Smooth muscle cell (in vitro differentiated cells): ENCODE measurements around the gene TOR1B. TPM values are rescaled to one million over a fixed set of nuclear protein-coding genes. Genes with fewer than 3 reads are reported as not detected.
"Not testable (repeated sequence)": the region's sequence is repeated elsewhere in the genome, so short reads cannot be mapped to it uniquely, and the experiment has no call there.

Source experiments
- DNase-seq: peaks from one replicate; lab custom pipeline; 2025; ENCODE audit not compliant: unreplicated experiment; lab: John Stamatoyannopoulos, UW
- H2AFZ ChIP-seq: fragments of 200-600 bp; sonication (generic); 2 replicates; pipeline ENCODE4 v1.6.0; 2016; ENCODE audit warnings: antibody characterized with exemption, low read depth, mild to moderate bottlenecking
- H3F3A ChIP-seq: fragments of 200-600 bp; sonication (generic); 2 replicates; pipeline ENCODE4 v1.6.0; 2017; ENCODE audit warnings: antibody characterized with exemption, low read depth
- H3K27ac ChIP-seq: fragments of 200-600 bp; sonication (generic); 2 replicates; pipeline ENCODE4 v1.5.1; 2016; ENCODE audit warnings: low read depth, mild to moderate bottlenecking
- H3K27me3 ChIP-seq: fragments of 200-600 bp; sonication (generic); 2 replicates; pipeline ENCODE4 v1.6.1; 2016; ENCODE audit warnings: low read depth, mild to moderate bottlenecking
- H3K36me3 ChIP-seq: fragments of 200-600 bp; sonication (generic); 2 replicates; pipeline ENCODE4 v1.5.1; 2016; ENCODE audit warnings: low read depth
- H3K4me1 ChIP-seq: fragments of 200-600 bp; sonication (generic); 2 replicates; pipeline ENCODE4 v1.5.1; 2016; ENCODE audit warnings: low read depth
- H3K4me2 ChIP-seq: fragments of 200-600 bp; sonication (generic); 2 replicates; pipeline ENCODE4 v1.6.0; 2016; ENCODE audit warnings: mild to moderate bottlenecking
- H3K4me3 ChIP-seq: fragments of 200-600 bp; sonication (generic); 2 replicates; pipeline ENCODE4 v1.5.1; 2016; ENCODE audit warnings: mild to moderate bottlenecking
- H3K79me2 ChIP-seq: fragments of 200-600 bp; sonication (generic); 2 replicates; pipeline ENCODE4 v1.6.0; 2016; ENCODE audit warnings: low read depth, mild to moderate bottlenecking
- H3K9ac ChIP-seq: fragments of 200-600 bp; sonication (generic); 2 replicates; pipeline ENCODE4 v1.6.0; 2016; ENCODE audit warnings: low read depth
- H3K9me3 ChIP-seq: fragments of 200-600 bp; sonication (generic); replicated peaks from 2 replicates; pipeline ENCODE4 v1.5.1; 2016; ENCODE audit warnings: low read depth
- H4K20me1 ChIP-seq: fragments of 200-600 bp; sonication (generic); 2 replicates; pipeline ENCODE4 v1.6.0; 2016; ENCODE audit warnings: low read depth
- CTCF ChIP-seq: fragments of 200-600 bp; sonication (generic); IDR thresholded peaks from 2 replicates; pipeline ENCODE4 v1.5.1; 2017; ENCODE audit warnings: borderline replicate concordance, mild to moderate bottlenecking, antibody characterized with exemption; ENCODE audit not compliant: insufficient read depth, poor library complexity, severe bottlenecking
- WGBS: methylation state at CpG from one replicate; pipeline ENCODE4 v1.1.7; 2016; ENCODE audit warnings: low lambda C conversion rate; 5-methylcytosine and 5-hydroxymethylcytosine counted together
- polyA plus RNA-seq: library from polyadenylated mRNA; unstranded; fragments of >200 nt; fragmentation: Nextera tagmentation; extraction: Ambion mirVana; gene quantifications from 2 replicates; pipeline ENCODE4 v1.2.1, GENCODE V29; 2016
- total RNA-seq: library from RNA; depleted of rRNA; stranded (reverse); fragments of >200 nt; gene quantifications from 2 replicates; pipeline ENCODE4 v1.2.3, GENCODE V29; 2014

Gene TOR1B
- total and polyA plus RNA-seq, 2 experiments from 2014 or later, result 10.3 to 60.0 TPM

- peaks cover 5% of the 10 kb centered on the region for H3K27me3 ChIP-seq
- no peaks in the 10 kb centered on the region for H4K20me1 ChIP-seq
- no peak overlapping the region for H2AFZ ChIP-seq
- H3K79me2 ChIP-seq, result no peaks in the 10 kb centered on the region
- DNase-seq, result peak; percentile 26
- no peaks in the 10 kb centered on the region for H3K36me3 ChIP-seq
- TF ChIP-seq CTCF, result peak; percentile 97
- no peaks in the 10 kb centered on the region for H3K4me1 ChIP-seq
- no peaks in the 10 kb centered on the region for H3K9me3 ChIP-seq
- H3K27ac ChIP-seq, result no peak overlapping the region
- H3K4me2 ChIP-seq, result no peak overlapping the region
- no peak overlapping the region for H3K4me3 ChIP-seq
- H3K9ac ChIP-seq, result no peak overlapping the region
- 39% methylated on average over 14 of the region's 14 CpGs for WGBS
- no peaks in the 10 kb centered on the region for H3F3A ChIP-seq
These were observed 19.2 kb upstream of the TOR1B start for GRCh38 chr9:129783516-129784361.

- not testable (repeated sequence) for H3K36me3 ChIP-seq, H3K79me2 ChIP-seq, DNase-seq, H3F3A ChIP-seq, H3K27ac ChIP-seq, H3K4me2 ChIP-seq, H3K4me3 ChIP-seq, H3K4me1 ChIP-seq, H3K9ac ChIP-seq, H2AFZ ChIP-seq, H4K20me1 ChIP-seq, H3K9me3 ChIP-seq, H3K27me3 ChIP-seq
- WGBS, result 74% methylated on average over 11 of the region's 11 CpGs
These were observed 18.0 kb upstream of the TOR1B start for GRCh38 chr9:129784970-129785369.

GRCh38 chr9:129785866-129786265 is 17.1 kb upstream of the TOR1B start:
- Histone ChIP-seq H3K4me1 (no peaks in the 10 kb centered on the region), H3K4me3 (no peak overlapping the region), H3K9ac (no peak overlapping the region), H3K36me3 (no peaks in the 10 kb centered on the region), H3K27me3 (peaks cover 5% of the 10 kb centered on the region), H3K27ac (no peak overlapping the region), H3K9me3 (no peaks in the 10 kb centered on the region), H3F3A (no peaks in the 10 kb centered on the region), H3K79me2 (no peaks in the 10 kb centered on the region), H2AFZ (no peak overlapping the region), H4K20me1 (no peaks in the 10 kb centered on the region), H3K4me2 (no peak overlapping the region)
- TF ChIP-seq CTCF, result no peak
- 100% methylated on average over 1 of the region's 1 CpG for WGBS
- DNase-seq, result no peak

GRCh38 chr9:129786481-129786880 is 16.5 kb upstream of the TOR1B start:
- Histone ChIP-seq H3K9ac (no peak overlapping the region), H3K9me3 (no peaks in the 10 kb centered on the region), H2AFZ (no peak overlapping the region), H3K27me3 (peaks cover 5% of the 10 kb centered on the region), H4K20me1 (no peaks in the 10 kb centered on the region), H3K27ac (no peak overlapping the region), H3F3A (no peaks in the 10 kb centered on the region), H3K4me3 (no peak overlapping the region), H3K36me3 (no peaks in the 10 kb centered on the region), H3K4me2 (no peak overlapping the region), H3K4me1 (no peaks in the 10 kb centered on the region), H3K79me2 (no peaks in the 10 kb centered on the region)
- no peak for TF ChIP-seq CTCF
- 82% methylated on average over 10 of the region's 10 CpGs for WGBS
- no peak for DNase-seq
